ENCODE measurements around the gene NUDT4B. TPM values are rescaled to one million over a fixed set of nuclear protein-coding genes. Genes with fewer than 3 reads are reported as not detected.
"Not testable (repeated sequence)": the region's sequence is repeated elsewhere in the genome, so short reads cannot be mapped to it uniquely, and the experiment has no call there.

NUDT4B gene
- total RNA-seq, 2 donors from 2014 or later: 17.8 to 47.0 TPM

GRCh38 chr1:148722758-148723157, 25.8 kb upstream of the NUDT4B start:
- H3K9me3 ChIP-seq; H3K27ac ChIP-seq; H3K4me3 ChIP-seq; ATAC-seq (ENCODE audit: insufficient number of reproducible peaks, low FRiP score, low read depth); DNase-seq (ENCODE audit: low spot score); H3K36me3 ChIP-seq; H3K27me3 ChIP-seq (replicated peaks; ENCODE audit: insufficient read depth); H3K4me1 ChIP-seq (ENCODE audit: control insufficient read depth in 1 of 2, low read depth in 2 of 2): not testable (repeated sequence)

GRCh38 chr1:148723515-148723914, 25.1 kb upstream of the NUDT4B start:
- ATAC-seq (ENCODE audit: insufficient number of reproducible peaks, low FRiP score, low read depth): not testable (repeated sequence)

GRCh38 chr1:148724872-148725271, 23.7 kb upstream of the NUDT4B start:
- not testable (repeated sequence) for H3K27ac ChIP-seq; ATAC-seq (ENCODE audit: insufficient number of reproducible peaks, low FRiP score, low read depth); H3K4me3 ChIP-seq; H3K27me3 ChIP-seq (replicated peaks; ENCODE audit: insufficient read depth); DNase-seq (ENCODE audit: low spot score); H3K9me3 ChIP-seq; H3K4me1 ChIP-seq (ENCODE audit: control insufficient read depth in 1 of 2, low read depth in 2 of 2); H3K36me3 ChIP-seq

More at GRCh38 chr1:148723515-148723914, 25.1 kb upstream of the NUDT4B start:
- not testable (repeated sequence) for H3K27me3 ChIP-seq (replicated peaks; ENCODE audit: insufficient read depth); H3K9me3 ChIP-seq; H3K4me3 ChIP-seq; H3K36me3 ChIP-seq; DNase-seq (ENCODE audit: low spot score); H3K27ac ChIP-seq; H3K4me1 ChIP-seq (ENCODE audit: control insufficient read depth in 1 of 2, low read depth in 2 of 2)

DNA sequence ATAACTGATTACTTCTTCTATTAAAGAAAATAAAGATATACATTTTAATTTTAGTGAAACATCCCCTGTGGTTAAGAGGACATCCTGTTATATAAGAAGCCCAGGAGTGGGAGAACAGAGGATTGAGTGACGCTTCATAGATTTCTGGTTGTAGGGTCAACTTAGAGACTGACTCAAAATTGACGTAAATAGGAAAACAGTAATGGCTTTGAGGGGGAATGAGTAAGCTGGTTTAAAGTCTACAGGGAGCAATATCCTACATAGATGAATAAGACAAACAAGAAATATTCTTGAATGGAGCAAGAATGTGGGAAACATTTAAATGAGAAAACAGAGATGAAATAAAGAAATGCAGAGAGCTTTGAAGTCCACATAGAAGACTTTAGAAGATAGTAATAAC, 20.7 kb upstream of the NUDT4B start:
- ATAC-seq (ENCODE audit: insufficient number of reproducible peaks, low FRiP score, low read depth); H3K27me3 ChIP-seq (replicated peaks; ENCODE audit: insufficient read depth); H3K4me3 ChIP-seq; H3K9me3 ChIP-seq; H3K36me3 ChIP-seq; DNase-seq (ENCODE audit: low spot score); H3K27ac ChIP-seq; H3K4me1 ChIP-seq (ENCODE audit: control insufficient read depth in 1 of 2, low read depth in 2 of 2): not testable (repeated sequence)

- DNase-seq (ENCODE audit: low spot score); ATAC-seq (ENCODE audit: insufficient number of reproducible peaks, low FRiP score, low read depth); H3K9me3 ChIP-seq; H3K27me3 ChIP-seq (replicated peaks; ENCODE audit: insufficient read depth); H3K36me3 ChIP-seq; H3K27ac ChIP-seq; H3K4me1 ChIP-seq (ENCODE audit: control insufficient read depth in 1 of 2, low read depth in 2 of 2); H3K4me3 ChIP-seq: not testable (repeated sequence)
Observed at GRCh38 chr1:148729128-148729527, 19.4 kb upstream of the NUDT4B start.

- not testable (repeated sequence) for H3K27me3 ChIP-seq (replicated peaks; ENCODE audit: insufficient read depth); ATAC-seq (ENCODE audit: insufficient number of reproducible peaks, low FRiP score, low read depth); H3K4me1 ChIP-seq (ENCODE audit: control insufficient read depth in 1 of 2, low read depth in 2 of 2); H3K4me3 ChIP-seq; DNase-seq (ENCODE audit: low spot score); H3K27ac ChIP-seq; H3K36me3 ChIP-seq; H3K9me3 ChIP-seq
Observed at GRCh38 chr1:148729541-148729940, 19.0 kb upstream of the NUDT4B start.

GRCh38 chr1:148732277-148732676, 16.3 kb upstream of the NUDT4B start:
- not testable (repeated sequence) for ATAC-seq (ENCODE audit: insufficient number of reproducible peaks, low FRiP score, low read depth); H3K9me3 ChIP-seq; H3K36me3 ChIP-seq; H3K4me3 ChIP-seq; H3K27ac ChIP-seq; H3K4me1 ChIP-seq (ENCODE audit: control insufficient read depth in 1 of 2, low read depth in 2 of 2); H3K27me3 ChIP-seq (replicated peaks; ENCODE audit: insufficient read depth); DNase-seq (ENCODE audit: low spot score)

DNA sequence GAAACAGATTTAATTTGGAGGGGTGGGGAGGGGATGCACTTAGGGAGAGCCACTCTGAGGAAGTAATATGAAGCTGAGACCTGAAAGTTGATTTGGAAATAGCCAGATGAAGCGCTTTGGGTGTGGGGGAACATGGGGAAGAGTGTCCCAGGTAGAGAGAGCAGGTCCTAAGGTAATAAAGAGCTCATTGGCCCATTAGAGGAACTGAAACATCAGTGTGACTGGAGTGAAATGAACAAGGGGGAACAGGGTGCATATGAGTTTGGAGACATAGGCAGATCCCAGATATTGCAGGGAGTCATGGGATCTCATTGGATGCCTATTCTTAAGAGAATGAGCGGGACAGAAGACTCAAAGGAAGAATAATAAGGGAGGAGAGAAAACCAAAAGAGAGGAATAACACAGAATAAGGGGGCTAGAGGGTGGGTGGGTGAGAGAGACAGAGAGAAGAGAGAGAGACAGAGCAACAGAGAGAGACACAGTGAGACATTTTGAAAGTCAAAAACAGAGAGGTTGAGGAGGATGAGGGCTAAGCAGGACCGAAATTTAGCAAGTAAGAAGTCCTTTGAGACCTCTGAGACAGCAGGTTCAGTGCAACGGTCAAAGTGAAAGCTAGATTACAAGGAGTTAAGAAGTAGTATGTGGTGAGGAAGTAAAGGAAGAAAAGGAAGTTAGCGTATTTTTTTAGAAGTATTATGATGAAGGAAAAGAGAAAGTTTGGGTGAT, 14.8 kb upstream of the NUDT4B start:
- H3K4me1 ChIP-seq (ENCODE audit: control insufficient read depth in 1 of 2, low read depth in 2 of 2); H3K27ac ChIP-seq; H3K36me3 ChIP-seq; H3K4me3 ChIP-seq; DNase-seq (ENCODE audit: low spot score); H3K9me3 ChIP-seq; H3K27me3 ChIP-seq (replicated peaks; ENCODE audit: insufficient read depth); ATAC-seq (ENCODE audit: insufficient number of reproducible peaks, low FRiP score, low read depth): not testable (repeated sequence)

- not testable (repeated sequence) for DNase-seq (ENCODE audit: low spot score); H3K27me3 ChIP-seq (replicated peaks; ENCODE audit: insufficient read depth); H3K9me3 ChIP-seq; H3K4me3 ChIP-seq; H3K4me1 ChIP-seq (ENCODE audit: control insufficient read depth in 1 of 2, low read depth in 2 of 2); H3K27ac ChIP-seq; ATAC-seq (ENCODE audit: insufficient number of reproducible peaks, low FRiP score, low read depth); H3K36me3 ChIP-seq
Observed at GRCh38 chr1:148734311-148734662, 14.3 kb upstream of the NUDT4B start.

DNA sequence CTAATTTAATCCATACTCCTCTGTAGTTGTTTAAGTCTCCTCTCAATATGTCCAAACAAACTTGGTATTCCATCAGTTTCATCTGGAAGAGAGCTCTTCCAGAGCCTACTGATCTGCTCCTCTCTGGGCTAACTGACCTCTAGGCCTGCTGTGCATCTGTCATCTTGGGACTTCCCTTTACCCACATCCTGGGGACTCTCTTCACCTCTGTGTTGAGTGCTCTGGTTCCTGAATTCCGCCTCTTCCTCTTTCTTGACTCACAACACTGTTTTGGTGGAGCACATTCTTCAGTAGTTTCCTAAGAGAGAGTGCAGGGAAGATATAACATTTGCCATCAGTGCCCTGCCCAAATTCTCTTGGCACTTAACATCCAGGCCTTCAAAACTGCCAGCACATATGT, 13.0 kb upstream of the NUDT4B start:
- ATAC-seq (ENCODE audit: insufficient number of reproducible peaks, low FRiP score, low read depth); DNase-seq (ENCODE audit: low spot score); H3K4me1 ChIP-seq (ENCODE audit: control insufficient read depth in 1 of 2, low read depth in 2 of 2): not testable (repeated sequence)

GRCh38 chr1:148738667-148739066, 9.9 kb upstream of the NUDT4B start:
- not testable (repeated sequence) for H3K4me3 ChIP-seq; ATAC-seq (ENCODE audit: insufficient number of reproducible peaks, low FRiP score, low read depth)

More for the DNA sequence above, 13.0 kb upstream of the NUDT4B start:
- H3K9me3 ChIP-seq; H3K27ac ChIP-seq; H3K27me3 ChIP-seq (replicated peaks; ENCODE audit: insufficient read depth); H3K36me3 ChIP-seq; H3K4me3 ChIP-seq: not testable (repeated sequence)

DNA sequence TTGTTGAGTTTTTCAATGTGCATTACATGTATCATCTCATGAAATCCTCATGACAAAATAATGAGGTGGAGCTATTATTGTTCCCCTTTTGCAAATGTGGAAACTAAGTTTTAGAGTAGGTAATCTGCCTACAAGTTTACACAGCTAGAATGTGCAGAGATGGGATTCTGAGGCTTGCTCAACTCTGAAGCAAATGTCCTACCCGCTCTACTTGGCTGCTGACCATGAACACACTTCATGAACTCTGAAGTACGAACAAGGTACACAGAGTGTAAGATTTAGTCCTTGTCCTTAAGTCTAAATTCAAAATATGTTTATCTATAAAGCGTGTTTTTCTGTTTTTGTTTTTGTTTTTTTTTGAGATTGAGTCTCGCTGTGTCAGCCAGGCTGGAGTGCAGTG, 5.4 kb upstream of the NUDT4B start:
- not testable (repeated sequence) for H3K36me3 ChIP-seq; DNase-seq (ENCODE audit: low spot score); H3K4me3 ChIP-seq; H3K4me1 ChIP-seq (ENCODE audit: control insufficient read depth in 1 of 2, low read depth in 2 of 2); H3K9me3 ChIP-seq; ATAC-seq (ENCODE audit: insufficient number of reproducible peaks, low FRiP score, low read depth); H3K27me3 ChIP-seq (replicated peaks; ENCODE audit: insufficient read depth); H3K27ac ChIP-seq

More at GRCh38 chr1:148738667-148739066, 9.9 kb upstream of the NUDT4B start:
- not testable (repeated sequence) for H3K27me3 ChIP-seq (replicated peaks; ENCODE audit: insufficient read depth); DNase-seq (ENCODE audit: low spot score); H3K36me3 ChIP-seq; H3K27ac ChIP-seq; H3K9me3 ChIP-seq; H3K4me1 ChIP-seq (ENCODE audit: control insufficient read depth in 1 of 2, low read depth in 2 of 2)

All from thoracic aorta (tissue), 2 donors.